A549 (cell line): ENCODE measurements around the gene FILIP1L. TPM values are rescaled to one million over a fixed set of nuclear protein-coding genes. Genes with fewer than 3 reads are reported as not detected.

Source experiments
- ATAC-seq, 2 experiments: fragments of 200-7000 bp in 1 of 2; fragments of >200 bp in 1 of 2; cut with Nextera tagmentation in 1 of 2; cut with Tn5 transposase in 1 of 2; 3 replicates each; pipeline versions ENCODE4 v1.8.0 to v1.9.1; 2018 to 2020; ENCODE audit warnings: mild to moderate bottlenecking in 1 of 2, moderate library complexity in 1 of 2
- CTCF ChIA-PET: fragments of 300-600 bp; sonication (Branson Sonifier 250); formaldehyde crosslinking; extraction: SDS; loops from one replicate; lab custom pipeline; 2021; ENCODE audit warnings: antibody characterized with exemption, inconsistent platforms; lab: Yijun Ruan, JAX
- POLR2A ChIA-PET: fragments of 350-600 bp; formaldehyde crosslinking; extraction: SDS; loops from one replicate; lab custom pipeline; 2021; ENCODE audit warnings: antibody characterized with exemption, inconsistent platforms; lab: Yijun Ruan, JAX
- DNase-seq, 2 experiments: peaks; one replicate each; pipeline versions ENCODE4 v3.0.0 to v3.0.0-alpha.2; 2011 to 2016; ENCODE audit warnings: low read depth in 1 of 2, low spot score in 1 of 2
- FAIRE-seq: peaks from 2 replicates; lab custom pipeline; 2011; peaks lifted over from hg19 to GRCh38; lab: Jason Lieb, UNC
- H3K27ac ChIP-seq, 2 experiments: fragments of >200 bp; sonication (Bioruptor Twin); formaldehyde crosslinking; 3 replicates each; pipeline ENCODE4 v1.5.1; 2016 to 2017
- H3K4me1 ChIP-seq: fragments of >200 bp; sonication (Bioruptor Twin); formaldehyde crosslinking; 3 replicates; pipeline ENCODE4 v1.6.1; 2016
- H3K4me2 ChIP-seq: fragments of >200 bp; sonication (Bioruptor Twin); formaldehyde crosslinking; 3 replicates; pipeline ENCODE4 v1.6.1; 2016
- H3K4me3 ChIP-seq: fragments of >200 bp; sonication (Bioruptor Twin); formaldehyde crosslinking; 3 replicates; pipeline ENCODE4 v1.5.1; 2016
- H3K9me3 ChIP-seq: fragments of >200 bp; sonication (Bioruptor Twin); formaldehyde crosslinking; 3 replicates; pipeline ENCODE4 v1.6.1; 2016
- E2F6 ChIP-seq: IDR thresholded peaks from 2 replicates; pipeline ENCODE4 v1.6.1; 2012; ENCODE audit warnings: low read depth, borderline replicate concordance
- EHMT2 ChIP-seq: fragments of 200-600 bp; sonication (generic); IDR thresholded peaks from 2 replicates; pipeline ENCODE4 v1.6.1; 2016; ENCODE audit warnings: antibody characterized with exemption, low read depth, mild to moderate bottlenecking, moderate library complexity
- HDAC2 ChIP-seq: fragments of 200-600 bp; sonication (generic); IDR thresholded peaks from 2 replicates; pipeline ENCODE4 v1.6.1; 2016
- HEYL ChIP-seq: fragments of 250-450 bp; sonication (Bioruptor Pico); IDR thresholded peaks from 2 replicates; pipeline ENCODE4 v1.8.0; 2021; ENCODE audit warnings: mild to moderate bottlenecking, moderate library complexity
- HMGXB4 ChIP-seq: fragments of 250-450 bp; sonication (Bioruptor Pico); IDR thresholded peaks from 2 replicates; pipeline ENCODE4 v1.5.0; 2021; ENCODE audit warnings: mild to moderate bottlenecking, moderate library complexity, borderline replicate concordance
- HOXA7 ChIP-seq: fragments of 250-450 bp; sonication (Bioruptor Pico); IDR thresholded peaks from 2 replicates; pipeline ENCODE4 v1.5.0; 2020; ENCODE audit warnings: mild to moderate bottlenecking, moderate library complexity
- HOXB5 ChIP-seq: fragments of 250-450 bp; sonication (Bioruptor Pico); IDR thresholded peaks from 2 replicates; pipeline ENCODE4 v1.5.0; 2020; ENCODE audit warnings: mild to moderate bottlenecking, moderate library complexity
- KDM5A ChIP-seq: fragments of 200-600 bp; sonication (generic); IDR thresholded peaks from 2 replicates; pipeline ENCODE4 v1.6.1; 2016; ENCODE audit warnings: antibody characterized with exemption, mild to moderate bottlenecking
- MAFK ChIP-seq: fragments of 450-650 bp; IDR thresholded peaks from 2 replicates; pipeline ENCODE4 v1.6.1; 2014; ENCODE audit not compliant: partially characterized antibody
- NFE2L2 ChIP-seq: fragments of 150-350 bp; conservative IDR thresholded peaks from 2 replicates; pipeline ENCODE4 v1.6.1; 2014; ENCODE audit warnings: low read length
- NPAS2 ChIP-seq: fragments of 250-450 bp; sonication (Bioruptor Pico); IDR thresholded peaks from 2 replicates; pipeline ENCODE4 v1.8.0; 2022; ENCODE audit warnings: mild to moderate bottlenecking, moderate library complexity, borderline replicate concordance
- PHF8 ChIP-seq: fragments of 200-600 bp; sonication (generic); IDR thresholded peaks from 2 replicates; pipeline ENCODE4 v1.6.1; 2016; ENCODE audit warnings: low read depth, mild to moderate bottlenecking, antibody characterized with exemption, moderate library complexity, borderline replicate concordance
- POLR2AphosphoS2 ChIP-seq: conservative IDR thresholded peaks from 2 replicates; pipeline ENCODE4 v1.6.1; 2012; ENCODE audit warnings: low read length, improper control_type of control experiment, inconsistent platforms
- RAD21 ChIP-seq, 2 experiments: fragments of >200 bp in 1 of 2; sonication (Bioruptor Twin) in 1 of 2; formaldehyde crosslinking in 1 of 2; IDR thresholded peaks in 1 of 2; conservative IDR thresholded peaks in 1 of 2; 2 replicates in 1 of 2; 3 replicates in 1 of 2; pipeline ENCODE4 v1.6.1; 2012 to 2018; ENCODE audit warnings: inconsistent platforms in 1 of 2
- RARB ChIP-seq: fragments of 250-450 bp; sonication (Bioruptor Pico); IDR thresholded peaks from 2 replicates; pipeline ENCODE4 v1.8.0; 2021; ENCODE audit warnings: mild to moderate bottlenecking, moderate library complexity
- RNF2 ChIP-seq: fragments of 200-600 bp; sonication (generic); IDR thresholded peaks from 2 replicates; pipeline ENCODE4 v1.6.1; 2016; ENCODE audit warnings: low read depth, mild to moderate bottlenecking, antibody characterized with exemption, moderate library complexity, borderline replicate concordance
- SMC3 ChIP-seq: fragments of >200 bp; sonication (Bioruptor Twin); formaldehyde crosslinking; IDR thresholded peaks from 3 replicates; pipeline ENCODE4 v1.6.1; 2018; ENCODE audit warnings: inconsistent platforms
- TFCP2L1 ChIP-seq: fragments of 250-450 bp; sonication (Bioruptor Pico); IDR thresholded peaks from 2 replicates; pipeline ENCODE4 v1.5.0; 2021; ENCODE audit warnings: mild to moderate bottlenecking
- ZC3H11A ChIP-seq: fragments of 450-650 bp; IDR thresholded peaks from 2 replicates; pipeline ENCODE4 v1.6.1; 2014; ENCODE audit warnings: antibody characterized with exemption, mild to moderate bottlenecking
- ZFP36 ChIP-seq: fragments of 450-650 bp; IDR thresholded peaks from 2 replicates; pipeline ENCODE4 v1.6.1; 2014; ENCODE audit warnings: borderline replicate concordance; ENCODE audit not compliant: partially characterized antibody
- ZSCAN20 ChIP-seq: fragments of 250-450 bp; sonication (Bioruptor Pico); IDR thresholded peaks from 2 replicates; pipeline ENCODE4 v1.8.0; 2022; ENCODE audit warnings: mild to moderate bottlenecking, moderate library complexity
- WGBS: methylation state at CpG from one replicate; pipeline ENCODE4 v1.1.6; 2017; ENCODE audit errors: missing lambda C conversion rate; 5-methylcytosine and 5-hydroxymethylcytosine counted together
- polyA plus RNA-seq, 4 experiments: library from polyadenylated mRNA; depleted of rRNA in 3 of 4; stranded (reverse); fragments of >200 nt; fragmentation: RNase III in 1 of 4; extraction: RNeasy Plus Mini Kit Qiagen cat#74134 plus additional on column Dnase treatment in 1 of 4; gene quantifications; 2 replicates in 3 of 4; 3 replicates in 1 of 4; pipeline ENCODE4 v1.2.3, GENCODE V29; 2011 to 2017
- TF ChIP-seq, protein P1 (sequence below): IDR thresholded peaks from 2 replicates; pipeline ENCODE4 v1.6.1; 2012
- TF ChIP-seq, protein P2 (sequence below): fragments of >200 bp; sonication (Bioruptor Twin); formaldehyde crosslinking; IDR thresholded peaks from 3 replicates; pipeline ENCODE4 v1.6.1; 2016

FILIP1L gene
- polyA plus RNA-seq, 2 of the 4 experiments (the other 2 are of a cell fraction) = 0.19 to 0.45 TPM

GRCh38 chr3:99855900-99856299 is 258.4 kb downstream of the FILIP1L start (continued):
- TF ChIP-seq ZC3H11A (no peak), RARB (CRISPR knock-in tag) (no peak), ZSCAN20 (CRISPR knock-in tag) (no peak), SMC3 (no peak), E2F6 (no peak), NFE2L2 (no peak), HEYL (no peak), HOXA7 (CRISPR knock-in tag) (no peak)

DNA sequence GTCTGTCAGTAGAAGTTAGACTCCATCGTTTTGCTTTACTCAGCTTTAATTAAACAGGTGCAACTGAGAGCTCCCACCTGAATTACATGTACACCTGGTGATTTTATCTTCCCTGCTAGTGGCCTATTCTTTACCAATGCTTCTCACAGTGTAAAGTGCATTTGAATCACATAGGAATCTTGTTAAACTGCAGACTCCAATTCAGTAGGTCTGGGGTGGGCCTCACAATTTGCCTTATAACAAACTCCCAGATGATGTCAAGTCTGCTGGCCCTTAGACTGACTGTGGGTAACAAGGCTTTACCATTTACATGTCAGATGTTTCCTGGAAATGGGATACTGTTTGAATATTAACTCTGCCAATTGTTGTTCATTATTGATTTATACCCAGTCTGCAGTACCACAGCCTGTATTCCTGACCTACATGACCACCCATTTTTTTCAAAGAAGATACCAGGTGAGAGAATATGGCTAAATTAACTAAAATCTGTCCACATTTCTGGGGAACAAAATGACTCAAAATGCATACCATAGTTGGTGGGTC is 259.5 kb downstream of the FILIP1L start:
- 100% methylated on average over 1 of the region's 1 CpG for WGBS
- ATAC-seq = no peak

DNA sequence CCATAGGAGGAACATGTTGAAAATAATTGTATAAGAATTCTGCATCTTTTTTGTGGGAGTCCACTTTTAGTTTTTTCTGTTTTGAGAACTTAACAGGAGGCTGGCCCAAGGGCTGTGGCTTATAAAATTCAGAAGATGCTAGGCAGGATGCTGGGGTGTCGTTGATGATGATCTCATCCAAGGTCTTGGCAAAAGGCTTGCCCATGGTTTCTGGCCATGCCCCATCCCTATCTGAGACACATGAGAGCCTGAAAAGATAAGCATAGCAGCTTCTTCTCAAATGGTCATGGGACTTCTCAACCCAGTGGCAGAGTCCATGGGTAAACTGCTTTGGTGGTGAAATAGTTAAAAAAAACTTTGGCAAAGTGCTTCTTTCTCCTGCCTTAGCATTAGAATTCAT is 261.4 kb downstream of the FILIP1L start:
- WGBS = 94% methylated on average over 1 of the region's 1 CpG
- TF ChIP-seq EHMT2 = no peak
- TF ChIP-seq HOXB5 (CRISPR knock-in tag) = no peak
- no peak for TF ChIP-seq PHF8
- TF ChIP-seq RARB (CRISPR knock-in tag) = no peak
- TF ChIP-seq POLR2AphosphoS2 = no peak
- TF ChIP-seq RAD21 (conservative IDR thresholded peaks at IDR 0.05 in 1 of 2, IDR thresholded peaks at IDR 0.05 in 1 of 2) = no peak
- TF ChIP-seq, protein P1, sequence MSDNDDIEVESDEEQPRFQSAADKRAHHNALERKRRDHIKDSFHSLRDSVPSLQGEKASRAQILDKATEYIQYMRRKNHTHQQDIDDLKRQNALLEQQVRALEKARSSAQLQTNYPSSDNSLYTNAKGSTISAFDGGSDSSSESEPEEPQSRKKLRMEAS = no peak
- TF ChIP-seq HMGXB4 (CRISPR knock-in tag) = no peak
- no peak for TF ChIP-seq HEYL
- no peak for TF ChIP-seq RNF2
- no peak for TF ChIP-seq KDM5A
- TF ChIP-seq NPAS2 = no peak
- TF ChIP-seq, protein P2, sequence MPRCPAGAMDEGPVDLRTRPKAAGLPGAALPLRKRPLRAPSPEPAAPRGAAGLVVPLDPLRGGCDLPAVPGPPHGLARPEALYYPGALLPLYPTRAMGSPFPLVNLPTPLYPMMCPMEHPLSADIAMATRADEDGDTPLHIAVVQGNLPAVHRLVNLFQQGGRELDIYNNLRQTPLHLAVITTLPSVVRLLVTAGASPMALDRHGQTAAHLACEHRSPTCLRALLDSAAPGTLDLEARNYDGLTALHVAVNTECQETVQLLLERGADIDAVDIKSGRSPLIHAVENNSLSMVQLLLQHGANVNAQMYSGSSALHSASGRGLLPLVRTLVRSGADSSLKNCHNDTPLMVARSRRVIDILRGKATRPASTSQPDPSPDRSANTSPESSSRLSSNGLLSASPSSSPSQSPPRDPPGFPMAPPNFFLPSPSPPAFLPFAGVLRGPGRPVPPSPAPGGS = no peak
- no peak for TF ChIP-seq HDAC2
- TF ChIP-seq ZFP36 = no peak

More for the DNA sequence above, 259.5 kb downstream of the FILIP1L start:
- Histone ChIP-seq H3K4me3 (no peak overlapping the region), H3K27ac (no peak overlapping the region), H3K9me3 (no peaks in the 10 kb centered on the region), H3K4me1 (peaks cover 12% of the 10 kb centered on the region), H3K4me2 (no peak overlapping the region)
- DNase-seq (no peak), FAIRE-seq (no peak)
- CTCF ChIA-PET = interaction anchor here (2.9 kb wide), 1 partner anchor 11 kb away, joined by 9 read pairs; no protein-coding TSS in a partner anchor
- POLR2A ChIA-PET = no interaction called here
- peak; percentile 8 for TF ChIP-seq MAFK
- TF ChIP-seq TFCP2L1 = no peak
- TF ChIP-seq, all 56 proteins: peak for 1

More for the DNA sequence above, 261.4 kb downstream of the FILIP1L start:
- no peak overlapping the region for H3K27ac ChIP-seq
- ChIA-PET CTCF (no interaction called here), POLR2A (no interaction called here)
- ATAC-seq (no peak), DNase-seq (no peak), FAIRE-seq (no peak)
- 0 out of 3 replicates have a peak, but pooled peaks cover 4% of the 10 kb centered on the region for H3K4me1 ChIP-seq
- no peak overlapping the region for H3K4me3 ChIP-seq
- H3K4me2 ChIP-seq = no peak overlapping the region
- H3K9me3 ChIP-seq = no peaks in the 10 kb centered on the region
